Activated naive CD8-positive, alpha-beta T cell treated with anti-CD3 and anti-CD28 coated beads for 36 hours (primary cell): Measurements from ENCODE around the gene KIAA0825. TPM values are rescaled to one million over a fixed set of nuclear protein-coding genes. Genes with fewer than 3 reads are reported as not detected.

Source experiments
- DNase-seq: peaks from one replicate; pipeline ENCODE4 v3.0.0; 2021
- H3K27ac Mint-ChIP-seq: one replicate; pipeline ENCODE4 v1.8.0; 2022; ENCODE audit warnings: mild to moderate bottlenecking, moderate library complexity, mixed read lengths
- H3K27me3 Mint-ChIP-seq: one replicate; pipeline ENCODE4 v1.8.0; 2022; ENCODE audit warnings: mild to moderate bottlenecking, mixed read lengths
- H3K36me3 Mint-ChIP-seq: one replicate; pipeline ENCODE4 v1.8.0; 2021; ENCODE audit warnings: mild to moderate bottlenecking, mixed read lengths
- H3K4me1 Mint-ChIP-seq: one replicate; pipeline ENCODE4 v1.8.0; 2021; ENCODE audit warnings: mixed read lengths
- H3K4me3 Mint-ChIP-seq: one replicate; pipeline ENCODE4 v1.8.0; 2022; ENCODE audit warnings: mild to moderate bottlenecking, moderate library complexity, mixed read lengths
- H3K9me3 Mint-ChIP-seq: one replicate; pipeline ENCODE4 v1.8.0; 2022; ENCODE audit warnings: mixed read lengths
- total RNA-seq, 2 experiments: library from RNA; stranded (reverse); gene quantifications; one replicate each; pipeline ENCODE4 v1.2.3, GENCODE V29; 2021

The KIAA0825 gene, protein sequence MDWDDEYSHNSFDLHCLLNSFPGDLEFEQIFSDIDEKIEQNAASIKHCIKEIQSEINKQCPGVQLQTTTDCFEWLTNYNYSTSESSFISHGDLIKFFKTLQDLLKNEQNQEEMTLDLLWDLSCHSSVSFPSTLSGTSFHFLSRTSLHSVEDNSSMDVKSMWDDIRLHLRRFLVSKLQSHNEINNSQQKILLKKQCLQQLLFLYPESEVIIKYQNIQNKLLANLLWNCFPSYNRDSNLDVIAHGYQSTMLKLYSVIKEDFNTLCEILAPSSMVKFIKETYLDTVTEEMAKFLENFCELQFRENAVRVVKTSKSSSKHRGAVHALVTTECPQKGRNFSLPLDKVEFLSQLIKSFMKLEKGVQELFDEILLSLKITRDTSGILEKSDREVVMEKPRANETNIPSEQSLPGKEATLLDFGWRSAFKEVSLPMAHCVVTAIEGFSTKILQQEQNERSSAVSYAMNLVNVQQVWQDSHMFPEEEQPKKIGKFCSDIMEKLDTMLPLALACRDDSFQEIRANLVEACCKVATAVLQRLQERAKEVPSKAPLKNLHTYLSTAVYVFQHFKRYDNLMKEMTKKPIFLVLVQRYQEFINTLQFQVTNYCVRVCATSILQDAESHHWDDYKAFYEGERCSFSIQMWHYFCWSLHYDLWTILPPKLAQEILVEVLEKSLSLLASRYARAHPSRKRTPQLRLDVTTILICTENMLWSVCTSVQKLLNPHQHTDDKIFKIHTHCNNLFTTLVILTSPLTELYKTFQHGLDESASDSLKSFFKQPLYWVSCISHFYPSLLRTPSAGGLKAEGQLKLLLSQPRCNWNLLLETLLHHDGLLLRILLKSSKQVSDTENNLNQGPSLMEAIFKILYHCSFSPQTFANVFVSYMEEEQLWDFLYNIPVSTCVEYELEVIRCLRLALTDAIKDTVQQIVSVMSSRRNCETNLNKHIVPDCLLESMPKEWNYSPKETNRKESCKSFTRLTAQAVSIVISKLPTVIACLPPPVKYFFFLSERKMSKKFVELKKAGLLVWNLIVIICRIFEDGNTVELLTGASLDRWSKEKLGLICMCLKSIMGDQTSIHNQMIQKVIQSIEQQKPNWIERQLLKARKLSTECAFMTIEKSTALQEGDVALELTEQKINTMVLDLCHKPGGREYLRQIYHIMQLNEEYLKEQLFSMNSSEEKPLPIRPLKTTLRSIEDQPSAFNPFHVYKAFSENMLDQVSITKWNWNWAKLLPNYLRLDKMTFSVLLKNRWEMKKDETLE (N-terminal part only)
- total RNA-seq, result 1 to 10 TPM in 1 of 2 experiments, under 1 TPM in 1; 0.76 to 1.0 TPM

DNA sequence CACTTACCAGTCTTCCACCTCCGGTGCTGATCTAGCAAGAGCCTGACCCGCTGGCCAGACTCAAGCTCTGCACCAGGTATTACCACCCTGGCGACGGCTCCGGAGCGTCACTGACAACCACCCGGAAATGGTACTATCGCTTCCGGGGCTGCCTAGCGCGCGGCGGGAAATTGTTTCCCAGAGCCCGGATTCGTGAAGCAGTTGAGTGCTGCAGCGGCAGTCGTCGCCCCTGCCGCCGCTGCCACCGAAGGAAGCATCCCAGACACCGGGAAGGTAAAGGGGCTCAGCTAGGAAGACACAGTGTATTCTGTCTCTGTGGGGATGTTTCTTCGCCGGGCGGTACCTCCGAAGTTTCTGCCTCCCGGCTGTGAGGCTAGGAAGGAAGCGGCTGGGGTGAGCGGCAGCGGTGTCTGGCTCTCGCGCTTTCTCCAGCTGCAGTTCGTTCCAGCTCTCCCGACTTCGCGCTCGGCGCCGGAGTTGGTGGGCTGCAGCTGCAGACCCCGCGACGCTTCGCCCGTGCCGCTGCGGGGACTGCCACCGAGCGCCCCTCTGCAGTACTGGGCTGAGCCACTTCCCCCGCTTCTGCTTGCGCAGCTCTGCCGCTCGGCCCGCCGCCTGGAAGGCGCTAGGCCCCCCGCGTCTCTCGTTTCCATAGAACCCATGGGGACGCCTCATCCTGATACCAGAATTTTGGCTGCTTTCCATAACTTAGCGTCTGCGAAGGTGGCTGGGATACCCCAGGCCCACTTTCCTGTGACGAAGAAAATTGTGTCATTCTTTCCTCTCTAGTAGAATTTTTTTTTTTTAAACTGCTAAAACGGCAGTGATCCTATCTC, at the start of gene KIAA0825, which contains the start of gene SLF1:
Gene KIAA0825, minus strand, starts transcription at position 112 of the 836 bp plus-strand sequence. CDS start 81,478 bp downstream, outside the sequence.
Gene SLF1, plus strand, starts transcription at position 177 of the 836 bp plus-strand sequence. CDS start 10,142 bp downstream, outside the sequence.
- no peaks in the 10 kb centered on the region for H3K27me3 Mint-ChIP-seq
- peak within 1 kb of the TSS; percentile 95 for H3K4me3 Mint-ChIP-seq
- no peaks in the 10 kb centered on the region for H3K9me3 Mint-ChIP-seq
- peak within 1 kb of the TSS; percentile 92 for H3K27ac Mint-ChIP-seq
- H3K36me3 Mint-ChIP-seq, result peaks cover 4% of the 10 kb centered on the region
- H3K4me1 Mint-ChIP-seq, result peaks cover 34% of the 10 kb centered on the region
- DNase-seq, result peak; percentile 88

DNA sequence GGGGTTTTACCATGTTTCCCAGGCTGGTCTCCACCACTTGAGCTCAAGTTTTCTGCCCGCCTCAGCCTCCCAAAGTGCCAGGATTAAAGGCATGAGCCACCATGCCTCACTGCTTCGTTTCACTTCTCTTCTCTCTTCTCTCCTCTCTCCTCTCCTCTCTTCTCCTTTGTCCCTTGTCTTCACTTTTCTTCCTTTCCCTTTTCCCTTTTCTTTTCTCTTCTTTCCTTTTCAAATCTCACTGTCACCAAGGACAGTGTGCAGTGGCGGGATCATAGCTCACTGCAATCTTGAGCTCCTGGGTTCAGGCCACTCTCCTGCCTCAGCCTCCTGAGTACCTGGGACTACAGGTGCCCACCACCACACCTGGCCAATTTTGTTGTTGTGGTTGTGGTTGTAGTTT, 49.5 kb upstream of the KIAA0825 start:
- no peak overlapping the region for H3K4me3 Mint-ChIP-seq
- DNase-seq, result no peak
- no peaks in the 10 kb centered on the region for H3K9me3 Mint-ChIP-seq
- no peaks in the 10 kb centered on the region for H3K4me1 Mint-ChIP-seq
- H3K27me3 Mint-ChIP-seq, result no peaks in the 10 kb centered on the region
- H3K27ac Mint-ChIP-seq, result no peak overlapping the region
- H3K36me3 Mint-ChIP-seq, result peaks cover 23% of the 10 kb centered on the region

DNA sequence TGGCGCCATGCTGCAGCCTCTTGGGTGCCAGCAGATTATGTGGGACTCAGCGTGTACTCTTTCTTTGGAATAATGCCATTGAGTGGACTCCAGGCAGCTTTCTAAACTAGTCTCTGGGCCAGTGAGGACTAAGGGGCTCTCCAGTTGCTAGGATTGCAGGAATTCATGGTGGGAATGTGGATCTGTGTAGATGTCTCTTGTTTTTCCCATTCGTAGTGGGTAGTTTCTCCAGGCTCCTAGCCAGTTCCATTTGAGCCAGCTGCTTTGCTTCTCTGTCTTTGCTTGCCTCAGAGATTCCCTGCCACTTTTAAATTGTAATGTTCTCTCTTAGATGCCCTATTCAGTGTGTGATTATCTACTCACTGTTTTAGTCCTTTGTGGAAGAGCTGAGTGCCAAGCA, 42.7 kb upstream of the KIAA0825 start:
- Mint-ChIP-seq H3K4me3 (no peak overlapping the region), H3K27ac (no peak overlapping the region), H3K4me1 (no peaks in the 10 kb centered on the region), H3K36me3 (peaks cover 48% of the 10 kb centered on the region), H3K9me3 (peaks cover 23% of the 10 kb centered on the region), H3K27me3 (no peaks in the 10 kb centered on the region)
- no peak for DNase-seq

DNA sequence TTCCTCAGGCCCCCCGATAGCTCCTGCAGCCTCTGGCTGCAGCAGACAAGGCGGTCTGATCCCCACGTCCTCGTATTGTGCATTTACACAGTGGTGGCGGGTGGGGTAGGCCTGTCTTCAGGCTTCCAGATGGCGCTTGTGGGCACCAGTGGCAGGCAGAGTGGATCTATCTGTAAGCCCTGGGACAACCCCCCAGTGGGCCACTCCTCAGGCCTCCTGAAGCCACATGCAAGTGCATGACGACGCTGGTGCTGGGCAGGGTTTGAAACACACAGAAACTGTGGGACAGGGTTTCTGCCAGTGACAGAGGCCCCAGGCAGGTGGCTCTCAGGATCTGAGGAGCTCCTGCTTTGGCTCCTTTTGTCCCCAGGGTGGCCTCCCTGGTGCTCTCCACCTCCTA, 42.1 kb upstream of the KIAA0825 start:
- no peaks in the 10 kb centered on the region for H3K4me1 Mint-ChIP-seq

DNA sequence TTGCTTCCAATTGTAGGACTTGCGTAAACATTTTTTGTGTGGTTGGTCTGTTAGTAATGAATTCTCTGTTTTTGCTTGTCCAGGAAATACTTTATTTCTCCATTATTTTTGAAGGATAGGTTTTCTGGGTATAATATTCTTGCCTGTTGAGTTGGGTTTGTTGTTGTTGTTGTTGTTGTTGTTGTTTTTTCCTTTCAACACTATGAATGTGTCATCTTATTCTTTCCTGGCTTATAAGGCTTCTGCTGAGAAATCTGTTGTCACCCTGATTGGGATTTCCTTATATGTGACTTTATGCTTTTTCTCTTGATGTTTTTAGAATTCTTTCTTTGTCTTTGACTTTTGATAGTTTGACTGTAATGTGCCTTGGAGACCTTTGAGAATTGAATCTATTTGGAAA, 39.9 kb upstream of the KIAA0825 start:
- H3K36me3 Mint-ChIP-seq, result peaks cover 66% of the 10 kb centered on the region
- no peak overlapping the region for H3K27ac Mint-ChIP-seq
- H3K9me3 Mint-ChIP-seq, result peaks cover 36% of the 10 kb centered on the region
- no peak for DNase-seq
- H3K4me1 Mint-ChIP-seq, result no peaks in the 10 kb centered on the region
- H3K27me3 Mint-ChIP-seq, result no peaks in the 10 kb centered on the region
- no peak overlapping the region for H3K4me3 Mint-ChIP-seq

More for the DNA sequence above, 42.1 kb upstream of the KIAA0825 start:
- no peak for DNase-seq
- Mint-ChIP-seq H3K27me3 (no peaks in the 10 kb centered on the region), H3K4me3 (no peak overlapping the region), H3K36me3 (peaks cover 53% of the 10 kb centered on the region), H3K27ac (no peak overlapping the region), H3K9me3 (peaks cover 28% of the 10 kb centered on the region)

DNA sequence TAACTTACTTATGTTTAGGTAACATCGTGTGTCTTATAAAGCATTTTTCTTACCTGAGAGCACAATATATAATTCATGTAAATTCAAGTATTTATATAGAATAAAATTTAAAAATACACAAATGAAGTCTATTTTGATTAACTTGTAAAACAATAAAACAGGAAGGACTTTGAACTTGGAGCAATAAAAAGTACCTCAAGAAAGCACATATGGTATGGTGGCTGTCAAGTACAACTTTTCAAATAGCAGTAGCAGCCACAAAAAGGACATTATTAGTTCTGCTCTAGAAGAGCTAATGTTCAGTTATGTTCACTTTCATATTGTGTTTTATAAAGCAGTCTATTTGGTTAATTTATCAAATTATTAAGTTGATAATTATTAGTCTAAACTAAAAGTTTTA, 31.5 kb upstream of the KIAA0825 start:
- peaks cover 28% of the 10 kb centered on the region for H3K36me3 Mint-ChIP-seq

DNA sequence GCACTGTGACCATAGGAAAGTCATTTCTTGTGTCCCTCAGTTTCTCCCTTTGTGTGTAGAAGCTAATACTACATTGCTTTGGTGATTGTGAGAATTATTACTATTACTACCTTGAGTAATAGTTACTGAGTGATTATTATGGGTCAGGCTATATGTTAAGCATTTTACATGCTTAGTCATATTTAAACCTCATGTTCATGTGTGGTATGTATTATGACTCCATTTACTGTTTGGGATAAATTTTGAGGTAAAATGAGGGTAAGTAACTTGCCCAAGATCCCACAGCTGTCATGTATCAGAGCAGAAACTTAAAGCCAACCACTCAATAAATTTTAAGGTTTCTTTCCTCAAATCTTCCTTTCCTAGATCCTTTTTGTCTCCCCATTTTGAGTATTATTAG, 28.4 kb upstream of the KIAA0825 start:
- Mint-ChIP-seq H3K4me3 (no peak overlapping the region), H3K27me3 (no peaks in the 10 kb centered on the region), H3K4me1 (peaks cover under 1% of the 10 kb centered on the region), H3K36me3 (peaks cover 20% of the 10 kb centered on the region), H3K9me3 (no peaks in the 10 kb centered on the region), H3K27ac (no peak overlapping the region)
- DNase-seq, result no peak

More for the DNA sequence above, 31.5 kb upstream of the KIAA0825 start:
- no peak for DNase-seq
- Mint-ChIP-seq H3K9me3 (peaks cover 4% of the 10 kb centered on the region), H3K4me3 (no peak overlapping the region), H3K27me3 (no peaks in the 10 kb centered on the region), H3K4me1 (no peaks in the 10 kb centered on the region), H3K27ac (no peak overlapping the region)

DNA sequence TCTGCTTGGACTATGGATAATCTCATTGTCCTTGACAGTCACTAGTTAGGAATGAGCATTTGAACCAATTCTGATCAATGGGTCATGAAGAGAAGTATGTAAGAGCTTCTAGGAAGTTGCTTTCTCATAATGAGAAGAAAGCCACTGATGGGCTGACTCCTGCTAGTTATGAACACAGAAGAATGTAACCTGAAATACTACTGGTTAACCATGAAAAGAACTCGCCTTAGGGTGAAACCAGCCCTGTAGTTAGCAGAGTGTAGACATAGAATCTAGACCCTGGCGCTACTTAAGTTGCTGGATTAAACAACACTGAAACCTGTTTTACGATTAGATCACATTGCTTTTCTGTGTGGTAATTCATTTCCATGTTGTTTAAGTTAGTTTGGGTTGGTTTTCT, 26.6 kb upstream of the KIAA0825 start:
- Mint-ChIP-seq H3K9me3 (peaks cover 6% of the 10 kb centered on the region), H3K27ac (no peak overlapping the region), H3K36me3 (peaks cover 30% of the 10 kb centered on the region), H3K27me3 (no peaks in the 10 kb centered on the region), H3K4me1 (peaks cover 2% of the 10 kb centered on the region), H3K4me3 (no peak overlapping the region)
- no peak for DNase-seq

DNA sequence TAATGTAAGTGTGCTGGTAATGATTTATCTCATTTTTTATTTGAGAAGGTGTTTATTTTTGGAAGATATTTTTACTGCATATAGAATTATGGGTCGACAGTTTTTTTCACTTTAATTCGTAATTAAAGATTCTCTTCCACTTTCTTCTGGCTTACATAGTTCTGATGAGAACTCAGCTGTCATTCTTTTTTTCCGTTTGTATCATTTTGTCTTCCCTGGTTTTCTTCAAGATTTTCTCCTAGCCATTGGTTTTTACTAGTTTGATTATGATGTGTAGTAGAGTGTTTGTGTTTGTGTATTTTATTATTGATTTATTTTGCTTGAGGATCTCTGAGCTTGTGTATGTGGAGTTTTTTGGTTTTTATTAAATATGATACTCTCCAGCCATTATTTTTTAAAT, 21.8 kb upstream of the KIAA0825 start:
- peaks cover 67% of the 10 kb centered on the region for H3K36me3 Mint-ChIP-seq
- peaks cover 4% of the 10 kb centered on the region for H3K4me1 Mint-ChIP-seq
- H3K27me3 Mint-ChIP-seq, result no peaks in the 10 kb centered on the region
- H3K4me3 Mint-ChIP-seq, result no peak overlapping the region
- no peak overlapping the region for H3K27ac Mint-ChIP-seq
- peaks cover 17% of the 10 kb centered on the region for H3K9me3 Mint-ChIP-seq
- DNase-seq, result no peak

DNA sequence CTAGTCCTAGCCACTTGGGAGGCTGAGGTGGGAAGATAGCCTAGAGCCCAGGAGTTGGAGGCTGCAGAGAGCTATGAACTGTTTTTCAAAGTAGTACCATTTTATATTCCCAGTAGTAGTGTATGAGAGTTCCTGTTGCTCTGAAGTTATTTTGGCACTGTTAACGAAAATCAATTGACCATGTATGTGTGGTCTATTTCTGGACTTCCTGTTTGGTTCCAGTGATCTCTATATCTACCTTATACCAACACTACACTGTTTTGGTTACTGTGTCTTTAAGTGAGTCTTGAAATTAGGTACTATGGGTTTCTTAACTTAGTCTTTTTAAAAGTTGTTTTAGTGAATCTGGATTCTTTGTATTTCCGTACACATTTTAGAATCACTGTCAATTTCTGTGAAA, 13.6 kb upstream of the KIAA0825 start:
- no peak overlapping the region for H3K4me3 Mint-ChIP-seq
- peaks cover 13% of the 10 kb centered on the region for H3K9me3 Mint-ChIP-seq
- no peak overlapping the region for H3K27ac Mint-ChIP-seq
- peaks cover 2% of the 10 kb centered on the region for H3K4me1 Mint-ChIP-seq
- H3K36me3 Mint-ChIP-seq, result peaks cover 61% of the 10 kb centered on the region
- DNase-seq, result no peak
- H3K27me3 Mint-ChIP-seq, result no peaks in the 10 kb centered on the region

DNA sequence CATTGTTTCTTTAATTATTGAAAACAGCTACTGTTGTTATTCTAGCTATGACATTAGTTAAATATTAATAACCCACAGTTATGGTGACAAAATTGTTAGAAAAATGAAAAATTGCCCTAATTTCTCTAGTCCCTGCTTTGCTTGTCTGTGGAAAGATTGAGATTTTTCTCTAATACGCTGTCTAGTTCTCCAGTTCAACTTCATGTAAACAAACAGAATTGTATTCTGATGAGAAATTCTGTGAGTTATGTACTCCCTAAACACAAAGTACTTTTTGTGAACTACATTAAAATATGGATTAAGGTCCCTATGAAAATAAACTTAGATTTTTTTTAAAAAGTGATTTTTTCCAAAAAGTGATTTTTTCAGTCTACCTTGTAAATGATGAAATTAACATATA, 8.8 kb upstream of the KIAA0825 start:
- DNase-seq, result no peak
- H3K9me3 Mint-ChIP-seq, result no peaks in the 10 kb centered on the region
- H3K27me3 Mint-ChIP-seq, result no peaks in the 10 kb centered on the region
- peaks cover 25% of the 10 kb centered on the region for H3K36me3 Mint-ChIP-seq
- H3K27ac Mint-ChIP-seq, result no peak overlapping the region
- H3K4me1 Mint-ChIP-seq, result peaks cover 3% of the 10 kb centered on the region
- no peak overlapping the region for H3K4me3 Mint-ChIP-seq

DNA sequence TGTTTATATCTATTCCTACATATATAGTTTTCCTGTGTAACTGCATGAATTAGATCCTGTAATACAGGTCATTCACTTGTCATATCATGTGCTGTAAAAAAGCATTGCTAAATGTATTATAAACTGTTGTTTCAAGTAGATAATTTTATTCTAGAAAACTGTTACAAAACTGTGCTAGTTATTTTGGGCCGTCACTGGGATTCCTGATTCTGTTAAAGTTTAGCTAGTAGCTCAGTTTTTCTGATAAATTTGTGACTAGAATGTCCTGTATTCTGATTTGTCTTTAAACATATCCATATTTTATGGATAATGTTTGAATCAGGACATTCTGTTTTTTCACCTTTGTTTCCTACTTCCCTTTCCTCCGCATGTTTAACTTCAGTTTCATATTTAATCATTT, 5.5 kb upstream of the KIAA0825 start:
- DNase-seq, result no peak
- Mint-ChIP-seq H3K9me3 (no peaks in the 10 kb centered on the region), H3K27me3 (no peaks in the 10 kb centered on the region), H3K36me3 (peaks cover 4% of the 10 kb centered on the region), H3K4me1 (peaks cover 21% of the 10 kb centered on the region), H3K27ac (no peak overlapping the region), H3K4me3 (no peak overlapping the region)

DNA sequence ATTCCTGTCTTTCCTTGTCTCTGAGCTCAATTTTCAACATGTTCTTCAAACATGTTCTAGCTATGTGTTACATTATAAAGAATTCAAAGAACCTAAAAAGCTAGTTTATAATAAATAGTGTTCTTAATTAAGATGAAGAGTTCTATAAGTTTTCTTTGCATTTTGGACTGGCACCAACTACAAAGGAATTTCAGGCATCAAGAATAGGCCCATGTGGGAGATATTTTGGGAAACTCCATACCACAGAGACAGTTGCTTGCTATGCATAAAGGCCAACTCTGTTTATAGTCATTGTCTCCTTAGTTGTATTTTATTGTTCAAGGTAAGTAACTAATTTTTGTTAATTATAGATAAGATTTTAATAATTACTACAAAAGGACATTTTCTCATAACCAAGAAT, 4.6 kb upstream of the KIAA0825 start:
- peaks cover 21% of the 10 kb centered on the region for H3K4me1 Mint-ChIP-seq
- H3K9me3 Mint-ChIP-seq, result no peaks in the 10 kb centered on the region
- no peak overlapping the region for H3K4me3 Mint-ChIP-seq
- DNase-seq, result no peak
- H3K27ac Mint-ChIP-seq, result no peak overlapping the region
- H3K36me3 Mint-ChIP-seq, result peaks cover 4% of the 10 kb centered on the region
- no peaks in the 10 kb centered on the region for H3K27me3 Mint-ChIP-seq

DNA sequence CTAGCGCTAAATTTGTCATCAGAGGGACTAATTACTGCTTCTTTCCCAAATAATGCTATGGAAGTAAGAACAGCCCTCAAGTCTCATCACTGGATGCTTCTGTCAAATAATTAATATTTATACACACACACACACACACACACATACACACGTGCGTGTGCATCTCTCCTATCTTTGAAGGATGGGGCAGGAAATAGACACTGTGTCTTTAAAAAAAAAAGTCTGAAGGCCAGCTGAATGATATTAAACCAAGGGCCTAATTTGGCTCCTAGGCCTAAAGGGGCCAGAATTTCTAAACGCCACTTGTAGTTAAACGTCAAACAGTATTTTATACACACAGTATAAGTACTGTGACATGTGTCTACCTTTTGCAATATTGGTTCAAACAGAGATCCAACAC, 3.4 kb upstream of the KIAA0825 start:
- Mint-ChIP-seq H3K27me3 (no peaks in the 10 kb centered on the region), H3K36me3 (peaks cover 4% of the 10 kb centered on the region), H3K4me1 (peaks cover 28% of the 10 kb centered on the region), H3K4me3 (no peak overlapping the region), H3K9me3 (no peaks in the 10 kb centered on the region), H3K27ac (no peak overlapping the region)
- DNase-seq, result no peak
